ENCODE results near the gene TBC1D14.

Gene TBC1D14

DNA sequence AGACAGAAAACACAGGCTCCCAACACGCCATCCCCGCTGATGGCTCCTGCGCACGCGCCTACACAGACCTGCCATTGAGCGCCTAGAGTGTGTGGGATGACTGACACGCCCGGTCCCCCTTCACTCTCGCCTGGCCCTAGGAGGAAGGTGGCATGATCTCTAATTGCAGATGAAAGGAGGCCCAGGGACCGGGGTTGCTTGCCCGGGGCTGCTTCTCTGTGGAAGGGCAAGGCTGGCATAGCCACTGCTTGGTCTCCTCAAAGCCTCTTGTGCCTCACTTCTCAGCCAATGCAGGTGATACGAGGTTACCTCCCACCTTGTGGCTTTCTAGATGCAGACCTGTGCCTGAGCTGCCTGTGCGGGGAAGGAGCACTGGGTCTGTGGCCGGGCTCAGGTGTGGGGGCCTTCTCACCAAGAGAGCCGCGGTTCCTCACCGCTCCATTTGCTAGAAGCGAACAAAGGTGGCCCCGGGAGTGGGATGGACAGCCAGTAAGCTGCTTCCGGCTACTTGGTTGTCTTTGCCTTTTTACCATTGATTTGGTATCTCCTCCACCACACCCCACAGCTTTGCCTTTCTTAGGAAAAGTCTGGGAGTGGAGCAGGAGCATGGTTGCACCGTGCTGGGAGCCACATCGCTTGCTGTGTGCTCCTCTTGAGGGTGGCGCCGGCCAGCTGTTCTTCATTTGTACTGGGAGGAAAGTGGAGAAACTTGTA lies 47.0 kb downstream of the TBC1D14 start:
- TF ChIP-seq ZFP30 (CRISPR knock-in tag; IDR thresholded peaks at IDR 0.05) (no peak), PPARA (CRISPR knock-in tag; IDR thresholded peaks at IDR 0.05; ENCODE audit: borderline replicate concordance) (no peak)
- TF ChIP-seq, protein P1, sequence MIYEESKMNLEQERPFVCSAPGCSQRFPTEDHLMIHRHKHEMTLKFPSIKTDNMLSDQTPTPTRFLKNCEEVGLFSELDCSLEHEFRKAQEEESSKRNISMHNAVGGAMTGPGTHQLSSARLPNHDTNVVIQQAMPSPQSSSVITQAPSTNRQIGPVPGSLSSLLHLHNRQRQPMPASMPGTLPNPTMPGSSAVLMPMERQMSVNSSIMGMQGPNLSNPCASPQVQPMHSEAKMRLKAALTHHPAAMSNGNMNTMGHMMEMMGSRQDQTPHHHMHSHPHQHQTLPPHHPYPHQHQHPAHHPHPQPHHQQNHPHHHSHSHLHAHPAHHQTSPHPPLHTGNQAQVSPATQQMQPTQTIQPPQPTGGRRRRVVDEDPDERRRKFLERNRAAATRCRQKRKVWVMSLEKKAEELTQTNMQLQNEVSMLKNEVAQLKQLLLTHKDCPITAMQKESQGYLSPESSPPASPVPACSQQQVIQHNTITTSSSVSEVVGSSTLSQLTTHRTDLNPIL (CRISPR knock-in tag; IDR thresholded peaks at IDR 0.05; ENCODE audit: low read depth), result no peak
- ATAC-seq, result no peak

DNA sequence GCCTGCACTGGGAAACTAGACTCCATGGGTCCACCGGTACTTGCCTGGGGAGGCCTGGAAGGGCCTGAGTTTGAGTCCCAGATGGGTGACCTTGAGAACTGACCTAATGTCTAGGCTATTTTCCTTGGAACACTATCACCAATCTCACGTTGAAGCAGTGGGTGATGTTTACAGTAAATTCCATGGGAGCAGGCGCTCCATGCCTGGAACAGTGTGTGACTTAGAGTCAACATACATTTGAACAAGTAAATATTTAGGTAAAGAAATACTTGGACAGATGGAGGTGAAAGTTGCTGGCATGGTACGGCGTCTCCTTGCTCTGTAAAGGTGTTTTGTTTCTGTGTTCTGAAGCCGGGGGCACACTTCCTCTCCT lies 47.5 kb downstream of the TBC1D14 start:
- no peak for ATAC-seq
- TF ChIP-seq PPARA (CRISPR knock-in tag; IDR thresholded peaks at IDR 0.05; ENCODE audit: borderline replicate concordance) (no peak), ZNF70 (CRISPR knock-in tag; IDR thresholded peaks at IDR 0.05) (no peak), ZNF565 (CRISPR knock-in tag; conservative IDR thresholded peaks at IDR 0.05; ENCODE audit: low read depth) (no peak), BACH2 (CRISPR knock-in tag; IDR thresholded peaks at IDR 0.05; ENCODE audit: borderline replicate concordance) (no peak), ZNF8 (CRISPR knock-in tag; IDR thresholded peaks at IDR 0.05) (no peak), TCF4 (CRISPR knock-in tag; IDR thresholded peaks at IDR 0.05; ENCODE audit: borderline replicate concordance) (no peak), RARB (CRISPR knock-in tag; IDR thresholded peaks at IDR 0.05) (no peak), ZC3H10 (CRISPR knock-in tag; IDR thresholded peaks at IDR 0.05) (no peak), OSR1 (CRISPR knock-in tag; IDR thresholded peaks at IDR 0.05) (no peak), CSDC2 (CRISPR knock-in tag; IDR thresholded peaks at IDR 0.05) (no peak)
- TF ChIP-seq, protein P2, sequence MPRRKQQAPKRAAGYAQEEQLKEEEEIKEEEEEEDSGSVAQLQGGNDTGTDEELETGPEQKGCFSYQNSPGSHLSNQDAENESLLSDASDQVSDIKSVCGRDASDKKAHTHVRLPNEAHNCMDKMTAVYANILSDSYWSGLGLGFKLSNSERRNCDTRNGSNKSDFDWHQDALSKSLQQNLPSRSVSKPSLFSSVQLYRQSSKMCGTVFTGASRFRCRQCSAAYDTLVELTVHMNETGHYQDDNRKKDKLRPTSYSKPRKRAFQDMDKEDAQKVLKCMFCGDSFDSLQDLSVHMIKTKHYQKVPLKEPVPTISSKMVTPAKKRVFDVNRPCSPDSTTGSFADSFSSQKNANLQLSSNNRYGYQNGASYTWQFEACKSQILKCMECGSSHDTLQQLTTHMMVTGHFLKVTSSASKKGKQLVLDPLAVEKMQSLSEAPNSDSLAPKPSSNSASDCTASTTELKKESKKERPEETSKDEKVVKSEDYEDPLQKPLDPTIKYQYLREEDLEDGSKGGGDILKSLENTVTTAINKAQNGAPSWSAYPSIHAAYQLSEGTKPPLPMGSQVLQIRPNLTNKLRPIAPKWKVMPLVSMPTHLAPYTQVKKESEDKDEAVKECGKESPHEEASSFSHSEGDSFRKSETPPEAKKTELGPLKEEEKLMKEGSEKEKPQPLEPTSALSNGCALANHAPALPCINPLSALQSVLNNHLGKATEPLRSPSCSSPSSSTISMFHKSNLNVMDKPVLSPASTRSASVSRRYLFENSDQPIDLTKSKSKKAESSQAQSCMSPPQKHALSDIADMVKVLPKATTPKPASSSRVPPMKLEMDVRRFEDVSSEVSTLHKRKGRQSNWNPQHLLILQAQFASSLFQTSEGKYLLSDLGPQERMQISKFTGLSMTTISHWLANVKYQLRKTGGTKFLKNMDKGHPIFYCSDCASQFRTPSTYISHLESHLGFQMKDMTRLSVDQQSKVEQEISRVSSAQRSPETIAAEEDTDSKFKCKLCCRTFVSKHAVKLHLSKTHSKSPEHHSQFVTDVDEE (CRISPR knock-in tag; IDR thresholded peaks at IDR 0.05), result no peak
- TF ChIP-seq, protein P3, sequence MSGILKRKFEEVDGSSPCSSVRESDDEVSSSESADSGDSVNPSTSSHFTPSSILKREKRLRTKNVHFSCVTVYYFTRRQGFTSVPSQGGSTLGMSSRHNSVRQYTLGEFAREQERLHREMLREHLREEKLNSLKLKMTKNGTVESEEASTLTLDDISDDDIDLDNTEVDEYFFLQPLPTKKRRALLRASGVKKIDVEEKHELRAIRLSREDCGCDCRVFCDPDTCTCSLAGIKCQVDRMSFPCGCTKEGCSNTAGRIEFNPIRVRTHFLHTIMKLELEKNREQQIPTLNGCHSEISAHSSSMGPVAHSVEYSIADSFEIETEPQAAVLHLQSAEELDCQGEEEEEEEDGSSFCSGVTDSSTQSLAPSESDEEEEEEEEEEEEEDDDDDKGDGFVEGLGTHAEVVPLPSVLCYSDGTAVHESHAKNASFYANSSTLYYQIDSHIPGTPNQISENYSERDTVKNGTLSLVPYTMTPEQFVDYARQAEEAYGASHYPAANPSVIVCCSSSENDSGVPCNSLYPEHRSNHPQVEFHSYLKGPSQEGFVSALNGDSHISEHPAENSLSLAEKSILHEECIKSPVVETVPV (CRISPR knock-in tag; IDR thresholded peaks at IDR 0.05), result no peak
- TF ChIP-seq, protein P4, sequence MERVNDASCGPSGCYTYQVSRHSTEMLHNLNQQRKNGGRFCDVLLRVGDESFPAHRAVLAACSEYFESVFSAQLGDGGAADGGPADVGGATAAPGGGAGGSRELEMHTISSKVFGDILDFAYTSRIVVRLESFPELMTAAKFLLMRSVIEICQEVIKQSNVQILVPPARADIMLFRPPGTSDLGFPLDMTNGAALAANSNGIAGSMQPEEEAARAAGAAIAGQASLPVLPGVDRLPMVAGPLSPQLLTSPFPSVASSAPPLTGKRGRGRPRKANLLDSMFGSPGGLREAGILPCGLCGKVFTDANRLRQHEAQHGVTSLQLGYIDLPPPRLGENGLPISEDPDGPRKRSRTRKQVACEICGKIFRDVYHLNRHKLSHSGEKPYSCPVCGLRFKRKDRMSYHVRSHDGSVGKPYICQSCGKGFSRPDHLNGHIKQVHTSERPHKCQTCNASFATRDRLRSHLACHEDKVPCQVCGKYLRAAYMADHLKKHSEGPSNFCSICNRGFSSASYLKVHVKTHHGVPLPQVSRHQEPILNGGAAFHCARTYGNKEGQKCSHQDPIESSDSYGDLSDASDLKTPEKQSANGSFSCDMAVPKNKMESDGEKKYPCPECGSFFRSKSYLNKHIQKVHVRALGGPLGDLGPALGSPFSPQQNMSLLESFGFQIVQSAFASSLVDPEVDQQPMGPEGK (CRISPR knock-in tag; IDR thresholded peaks at IDR 0.05; ENCODE audit: borderline replicate concordance), result no peak

DNA sequence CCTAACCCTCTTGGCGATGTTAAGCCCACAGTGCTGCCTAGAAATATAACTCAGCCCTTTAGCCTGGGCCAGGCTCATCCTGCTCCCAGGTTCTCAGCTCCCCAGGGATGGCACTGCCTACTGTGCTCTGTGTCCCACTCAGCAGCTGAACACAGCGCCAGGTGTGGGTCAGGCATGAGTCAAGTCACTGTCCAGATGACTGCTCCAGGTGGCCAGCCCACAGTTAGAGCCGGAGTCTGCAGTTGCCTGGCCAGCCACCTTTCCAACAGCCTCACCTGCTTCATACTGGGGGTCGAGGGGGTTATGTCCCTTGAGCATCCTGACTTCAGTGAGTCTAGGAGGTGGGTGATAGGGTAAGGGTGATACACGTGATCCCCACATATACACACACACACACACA lies 48.4 kb downstream of the TBC1D14 start:
- no peak for ATAC-seq
- TF ChIP-seq, protein P3 (CRISPR knock-in tag; IDR thresholded peaks at IDR 0.05), result no peak
- TF ChIP-seq, protein P2 (CRISPR knock-in tag; IDR thresholded peaks at IDR 0.05), result no peak
- no peak for TF ChIP-seq OSR1 (CRISPR knock-in tag; IDR thresholded peaks at IDR 0.05)
- no peak for TF ChIP-seq ZFP30 (CRISPR knock-in tag; IDR thresholded peaks at IDR 0.05)
- no peak for TF ChIP-seq GLIS3 (CRISPR knock-in tag; IDR thresholded peaks at IDR 0.05)
- no peak for TF ChIP-seq TOX (CRISPR knock-in tag; IDR thresholded peaks at IDR 0.05; ENCODE audit: borderline replicate concordance)
- TF ChIP-seq, protein P4 (CRISPR knock-in tag; IDR thresholded peaks at IDR 0.05; ENCODE audit: borderline replicate concordance), result no peak
- TF ChIP-seq ARNTL (CRISPR knock-in tag; IDR thresholded peaks at IDR 0.05; ENCODE audit: borderline replicate concordance, low read depth), result no peak
- no peak for TF ChIP-seq PPARA (CRISPR knock-in tag; IDR thresholded peaks at IDR 0.05; ENCODE audit: borderline replicate concordance)
- no peak for TF ChIP-seq TCF4 (CRISPR knock-in tag; IDR thresholded peaks at IDR 0.05; ENCODE audit: borderline replicate concordance)
- TF ChIP-seq ZFP3 (CRISPR knock-in tag; IDR thresholded peaks at IDR 0.05), result no peak
- no peak for TF ChIP-seq RARB (CRISPR knock-in tag; IDR thresholded peaks at IDR 0.05)
- TF ChIP-seq ZNF70 (CRISPR knock-in tag; IDR thresholded peaks at IDR 0.05), result no peak
- no peak for TF ChIP-seq ZC3H10 (CRISPR knock-in tag; IDR thresholded peaks at IDR 0.05)
- no peak for TF ChIP-seq CSDC2 (CRISPR knock-in tag; IDR thresholded peaks at IDR 0.05)
- TF ChIP-seq SNAI2 (CRISPR knock-in tag; IDR thresholded peaks at IDR 0.05), result no peak
- TF ChIP-seq ESRRG (CRISPR knock-in tag; IDR thresholded peaks at IDR 0.05), result no peak
- no peak for TF ChIP-seq ISL1 (CRISPR knock-in tag; IDR thresholded peaks at IDR 0.05)
